Fibroblast of peridontal ligament (primary cell): Measurements from ENCODE around the gene DDX39A.

Experiments used
- DNase-seq: peaks from one replicate; pipeline ENCODE4 v3.0.0-alpha.2; 2010; ENCODE audit errors: extremely low read depth

DDX39A gene

GRCh38 chr19:14363183-14364097 lies 55.7 kb downstream of the DDX39A start:
- peak; percentile 65 for DNase-seq

GRCh38 chr19:14361824-14362223 lies 57.3 kb downstream of the DDX39A start:
- DNase-seq = peak; percentile 23
